Right lobe of liver (tissue), 6 donors: ENCODE results near the gene ZMYM1. TPM values are rescaled to one million over a fixed set of nuclear protein-coding genes. Genes with fewer than 3 reads are reported as not detected.
"Not testable (repeated sequence)": the region's sequence is repeated elsewhere in the genome, so short reads cannot be mapped to it uniquely, and the experiment has no call there.

Experiments
- ATAC-seq, 4 donors: fragments of 200-7000 bp; cut with Tn5 transposase; one replicate each; pipeline ENCODE4 v1.9.1; 2020; ENCODE audit warnings: mild to moderate bottlenecking in 4 of 4, moderate library complexity in 4 of 4
- DNase-seq, 3 donors: peaks; one replicate each; pipeline ENCODE4 v3.0.0-alpha.2; 2020
- H3K27ac ChIP-seq, 3 donors: fragments of 200-600 bp; one replicate each; pipeline ENCODE4 v1.8.0; 2022
- H3K27me3 ChIP-seq, 2 donors: fragments of 200-600 bp; one replicate each; pipeline ENCODE4 v1.8.0; 2022
- H3K36me3 ChIP-seq, 4 donors: fragments of 200-600 bp; sonication (generic) in 1 of 4; one replicate each; pipeline versions ENCODE4 v1.5.1 to v1.8.0; 2017 to 2022; ENCODE audit warnings: control low read depth in 1 of 4
- H3K4me1 ChIP-seq, 4 donors: fragments of 200-600 bp; sonication (generic) in 1 of 4; one replicate each; pipeline versions ENCODE4 v1.5.1 to v1.8.0; 2017 to 2022; ENCODE audit warnings: control low read depth in 1 of 4
- H3K4me3 ChIP-seq, 3 donors: fragments of 200-600 bp; one replicate each; pipeline ENCODE4 v1.8.0; 2022
- H3K9me3 ChIP-seq, 4 donors: fragments of 200-600 bp; sonication (generic) in 1 of 4; one replicate each; pipeline versions ENCODE4 v1.5.1 to v1.8.0; 2017 to 2022; ENCODE audit warnings: control low read depth in 1 of 4
- CTCF ChIP-seq, 4 donors: fragments of 200-600 bp in 3 of 4; fragments of 450-650 bp in 1 of 4; IDR thresholded peaks; one replicate each; pipeline versions ENCODE4 v1.5.1 to v1.8.0; 2016 to 2022; ENCODE audit warnings: antibody characterized with exemption in 4 of 4, mild to moderate bottlenecking in 2 of 4
- POLR2A ChIP-seq: fragments of 450-650 bp; IDR thresholded peaks from one replicate; pipeline ENCODE4 v1.6.1; 2017; ENCODE audit warnings: antibody characterized with exemption, mild to moderate bottlenecking
- WGBS: methylation state at CpG from one replicate; pipeline ENCODE4 v1.1.6; 2018; ENCODE audit warnings: low coverage, low lambda C conversion rate; ENCODE audit not compliant: insufficient coverage; ENCODE audit errors: missing lambda C conversion rate; 5-methylcytosine and 5-hydroxymethylcytosine counted together
- intact Hi-C, 2 donors: fragments of 100-400 bp; cut with DNase I; formaldehyde crosslinking; loops; one replicate each; pipeline versions ENCODE4 v1.11.2 to v1.14.1; 2022
- total RNA-seq, 6 experiments: library from RNA; depleted of rRNA in 2 of 6; stranded (reverse); fragments of >200 nt in 2 of 6; fragmentation: NEBNext Ultra II Directional in 3 of 6; extraction: Animal tissue kit (Norgen Biotek cat#: 25700) in 3 of 6; gene quantifications; one replicate each; pipeline versions ENCODE4 v1.1.0 to v1.2.4, GENCODE V29; 2016 to 2023
- donor health status: DM: no; HTN: yes; CAD: no.
- donor health status: DM: no; HTN: no; CAD: no.
- donor health status: DM: no; HTN: no; CAD: no.
- donor health status: DM: no; HTN: yes; CAD: no.
- donor health status: DM: no; HTN: yes; CAD: no.

ZMYM1 gene
- total RNA-seq, 6 experiments from 2014 or later, result 6.7 to 10.4 (median 7.6) TPM

- Histone ChIP-seq H3K4me3 (no peak overlapping the region), H3K9me3 (no peaks in the 10 kb centered on the region), H3K36me3 (no peaks in the 10 kb centered on the region), H3K27ac (no peak overlapping the region), H3K4me1 (no peaks in the 10 kb centered on the region), H3K27me3 (no peaks in the 10 kb centered on the region)
- no peak for DNase-seq
- ATAC-seq, result no peak
- TF ChIP-seq CTCF (IDR thresholded peaks at IDR 0.05), result no peak
- TF ChIP-seq POLR2A, result no peak
- intact Hi-C loops, result no loop called here
- 45% methylated on average over 4 of the region's 4 CpGs for WGBS
These were observed 16.5 kb upstream of the ZMYM1 start for GRCh38 chr1:35062518-35063196.

GRCh38 chr1:35064265-35064664 lies 14.9 kb upstream of the ZMYM1 start:
- Histone ChIP-seq H3K4me1 (no peaks in the 10 kb centered on the region), H3K27ac (no peak overlapping the region), H3K36me3 (no peaks in the 10 kb centered on the region), H3K27me3 (no peaks in the 10 kb centered on the region), H3K4me3 (no peak overlapping the region), H3K9me3 (no peaks in the 10 kb centered on the region)
- WGBS, result 82% methylated on average over 1 of the region's 2 CpGs
- intact Hi-C loops, result no loop called here
- ATAC-seq (no peak), DNase-seq (no peak)
- TF ChIP-seq CTCF (IDR thresholded peaks at IDR 0.05), result no peak
- TF ChIP-seq POLR2A, result no peak

GRCh38 chr1:35069746-35070145 lies 9.4 kb upstream of the ZMYM1 start:
- no peak for ATAC-seq
- Histone ChIP-seq H3K27ac (no peak overlapping the region), H3K27me3 (no peaks in the 10 kb centered on the region), H3K4me1 (no peaks in the 10 kb centered on the region), H3K4me3 (no peak overlapping the region), H3K9me3 (no peaks in the 10 kb centered on the region), H3K36me3 (no peaks in the 10 kb centered on the region)
- DNase-seq, result no peak
- no peak for TF ChIP-seq POLR2A
- TF ChIP-seq CTCF (IDR thresholded peaks at IDR 0.05), result no peak
- intact Hi-C loops, result no loop called here

- intact Hi-C loops, result no loop called here
- H3K27me3 ChIP-seq, result no peaks in the 10 kb centered on the region
- no peak for DNase-seq
- no peaks in the 10 kb centered on the region for H3K4me1 ChIP-seq
- no peaks in the 10 kb centered on the region for H3K36me3 ChIP-seq
- WGBS, result 75% methylated on average over 1 of the region's 1 CpG
- H3K9me3 ChIP-seq, result no peaks in the 10 kb centered on the region
- no peak overlapping the region for H3K4me3 ChIP-seq
- TF ChIP-seq CTCF (IDR thresholded peaks at IDR 0.05), result no peak
- no peak for TF ChIP-seq POLR2A
- ATAC-seq, result no peak
- H3K27ac ChIP-seq, result no peak overlapping the region
These were observed 5.8 kb upstream of the ZMYM1 start for GRCh38 chr1:35073265-35073811.

GRCh38 chr1:35076426-35076825 lies 2.8 kb upstream of the ZMYM1 start:
- H3K27me3 ChIP-seq, H3K4me3 ChIP-seq, DNase-seq, H3K9me3 ChIP-seq, intact Hi-C loops, H3K36me3 ChIP-seq, ATAC-seq, H3K27ac ChIP-seq: not testable (repeated sequence)
- 82% methylated on average over 8 of the region's 8 CpGs for WGBS
- peaks cover 0 to 11% (median 4%) of the 10 kb centered on the region in 4 donors for H3K4me1 ChIP-seq
